H9 (cell line): ENCODE data around the gene ADAP2. TPM values are rescaled to one million over a fixed set of nuclear protein-coding genes. Genes with fewer than 3 reads are reported as not detected.

Experiments used
- DNase-seq: peaks from one replicate; pipeline ENCODE4 v3.0.0-alpha.2; 2017
- H2AFZ ChIP-seq: one replicate; pipeline ENCODE4 v1.6.1; 2013; ENCODE audit warnings: mild to moderate bottlenecking, low read length, control low read depth, moderate library complexity
- H2AK5ac ChIP-seq: 2 replicates; pipeline ENCODE4 v1.6.1; 2013; ENCODE audit warnings: low read length, control low read depth, mixed read lengths; ENCODE audit not compliant: insufficient read length
- H2BK120ac ChIP-seq: one replicate; pipeline ENCODE4 v1.6.1; 2013; ENCODE audit warnings: low read depth, mild to moderate bottlenecking, low read length, control low read depth, inconsistent platforms; ENCODE audit not compliant: poor library complexity, severe bottlenecking
- H2BK12ac ChIP-seq: 2 replicates; pipeline ENCODE4 v1.6.1; 2013; ENCODE audit warnings: low read length, control low read depth, mixed read lengths, low read depth; ENCODE audit not compliant: insufficient read length
- H2BK15ac ChIP-seq: 2 replicates; pipeline ENCODE4 v1.6.1; 2013; ENCODE audit warnings: low read depth, low read length, control low read depth
- H2BK20ac ChIP-seq: one replicate; pipeline ENCODE4 v1.6.1; 2013; ENCODE audit warnings: low read depth, mild to moderate bottlenecking, low read length, control low read depth, inconsistent platforms; ENCODE audit not compliant: poor library complexity, severe bottlenecking
- H2BK5ac ChIP-seq: 2 replicates; pipeline ENCODE4 v1.6.1; 2013; ENCODE audit warnings: low read length, control low read depth, mixed read lengths; ENCODE audit not compliant: insufficient read length
- H3K14ac ChIP-seq: 2 replicates; pipeline ENCODE4 v1.6.1; 2013; ENCODE audit warnings: low read length, control low read depth; ENCODE audit not compliant: insufficient read depth
- H3K18ac ChIP-seq: 2 replicates; pipeline ENCODE4 v1.6.1; 2013; ENCODE audit warnings: low read depth, mild to moderate bottlenecking, mixed read lengths, low read length, control low read depth; ENCODE audit not compliant: insufficient read length
- H3K23ac ChIP-seq: 2 replicates; pipeline ENCODE4 v1.6.1; 2013; ENCODE audit warnings: low read length, control low read depth, mixed read lengths, low read depth; ENCODE audit not compliant: insufficient read length
- H3K23me2 ChIP-seq: 2 replicates; pipeline ENCODE4 v1.6.1; 2013; ENCODE audit warnings: low read depth, mild to moderate bottlenecking, mixed read lengths, low read length, control low read depth; ENCODE audit not compliant: insufficient read length, poor library complexity, severe bottlenecking
- H3K27ac ChIP-seq: 2 replicates; pipeline ENCODE4 v1.5.1; 2013; ENCODE audit warnings: low read length, control low read depth, mixed read lengths, low read depth; ENCODE audit not compliant: insufficient read length
- H3K27me3 ChIP-seq: 2 replicates; pipeline ENCODE4 v1.6.1; 2013; ENCODE audit warnings: low read length, control low read depth, inconsistent platforms; ENCODE audit not compliant: insufficient read depth
- H3K4ac ChIP-seq: 2 replicates; pipeline ENCODE4 v1.6.1; 2013; ENCODE audit warnings: low read depth, mild to moderate bottlenecking, control low read depth, inconsistent platforms, low read length, moderate library complexity
- H3K4me1 ChIP-seq: 2 replicates; pipeline ENCODE4 v1.6.1; 2013; ENCODE audit warnings: low read length, control low read depth, inconsistent platforms; ENCODE audit not compliant: insufficient read depth
- H3K4me2 ChIP-seq: 2 replicates; pipeline ENCODE4 v1.6.1; 2013; ENCODE audit warnings: low read length, control low read depth, mixed read lengths; ENCODE audit not compliant: insufficient read length, insufficient read depth
- H3K56ac ChIP-seq: 2 replicates; pipeline ENCODE4 v1.6.1; 2013; ENCODE audit warnings: low read depth, mild to moderate bottlenecking, mixed read lengths, low read length, control low read depth; ENCODE audit not compliant: insufficient read length
- H3K79me1 ChIP-seq: 2 replicates; pipeline ENCODE4 v1.6.1; 2013; ENCODE audit warnings: low read depth, mild to moderate bottlenecking, moderate library complexity, low read length, control low read depth, inconsistent platforms; ENCODE audit not compliant: insufficient read depth, poor library complexity, severe bottlenecking
- H3K79me2 ChIP-seq: 2 replicates; pipeline ENCODE4 v1.6.1; 2013; ENCODE audit warnings: low read length, control low read depth, inconsistent platforms; ENCODE audit not compliant: insufficient read depth
- H3K9ac ChIP-seq: 2 replicates; pipeline ENCODE4 v1.6.1; 2013; ENCODE audit warnings: low read length, control low read depth, mixed read lengths; ENCODE audit not compliant: insufficient read length; ENCODE audit errors: extremely low read depth
- H3K9me3 ChIP-seq: one replicate; pipeline ENCODE4 v1.6.1; 2013; ENCODE audit warnings: low read depth, low read length, inconsistent platforms; ENCODE audit not compliant: control insufficient read depth
- H3T11ph ChIP-seq: one replicate; pipeline ENCODE4 v1.6.1; 2013; ENCODE audit warnings: mild to moderate bottlenecking, low read length, control low read depth, inconsistent platforms
- H4K20me1 ChIP-seq: one replicate; pipeline ENCODE4 v1.6.1; 2013; ENCODE audit not compliant: control insufficient read depth, insufficient read length, insufficient read depth
- H4K5ac ChIP-seq: 2 replicates; pipeline ENCODE4 v1.6.1; 2013; ENCODE audit warnings: low read depth, mild to moderate bottlenecking, mixed read lengths, low read length, control low read depth; ENCODE audit not compliant: insufficient read length
- H4K8ac ChIP-seq: replicated peaks from 2 replicates; pipeline ENCODE4 v1.6.1; 2013; ENCODE audit warnings: low read length, control low read depth, mixed read lengths, low read depth; ENCODE audit not compliant: insufficient read length
- H4K91ac ChIP-seq: 2 replicates; pipeline ENCODE4 v1.6.1; 2013; ENCODE audit warnings: low read depth, mild to moderate bottlenecking, moderate library complexity, mixed read lengths, low read length, control low read depth; ENCODE audit not compliant: insufficient read length
- H3K27ac Mint-ChIP-seq, 3 experiments: 2 replicates in 2 of 3; 3 replicates in 1 of 3; pipeline ENCODE4 v1.8.0; 2020 to 2021; ENCODE audit warnings: mixed read lengths in 3 of 3, mild to moderate bottlenecking in 1 of 3, moderate library complexity in 1 of 3
- H3K27me3 Mint-ChIP-seq: 2 replicates; pipeline ENCODE4 v1.8.0; 2021; ENCODE audit warnings: low read depth, mild to moderate bottlenecking, moderate library complexity, mixed read lengths
- H3K36me3 Mint-ChIP-seq, 3 experiments: 2 replicates in 2 of 3; 3 replicates in 1 of 3; pipeline ENCODE4 v1.8.0; 2020 to 2021; ENCODE audit warnings: low read depth in 3 of 3, mixed read lengths in 3 of 3; ENCODE audit not compliant: insufficient read depth in 1 of 3
- H3K4me1 Mint-ChIP-seq, 2 experiments: 2 replicates each; pipeline ENCODE4 v1.8.0; 2020; ENCODE audit warnings: mixed read lengths in 2 of 2
- H3K4me3 Mint-ChIP-seq, 2 experiments: 2 replicates in 1 of 2; 3 replicates in 1 of 2; pipeline ENCODE4 v1.8.0; 2020 to 2021; ENCODE audit warnings: mild to moderate bottlenecking in 2 of 2, mixed read lengths in 2 of 2, moderate library complexity in 1 of 2
- H3K9me3 Mint-ChIP-seq, 2 experiments: 2 replicates in 1 of 2; 3 replicates in 1 of 2; pipeline ENCODE4 v1.8.0; 2020; ENCODE audit warnings: mild to moderate bottlenecking in 2 of 2, mixed read lengths in 2 of 2, moderate library complexity in 1 of 2
- whole genome bisulfite sequencing: extraction: QIAGEN DNeasy Blood & Tissue Kit; methylation state at CpG from one replicate; pipeline ENCODE4 v1.1.7; 2013; ENCODE audit warnings: missing lambda C conversion rate, low lambda C conversion rate, mixed read lengths; ENCODE audit not compliant: insufficient read length; ENCODE audit errors: extremely low coverage; 5-methylcytosine and 5-hydroxymethylcytosine counted together
- total RNA-seq: library from RNA; stranded (reverse); gene quantifications from 2 replicates; pipeline ENCODE4 v1.2.1, GENCODE V29; 2021
- TF ChIP-seq, protein P1 (sequence below): fragments of 200-600 bp; sonication (generic); conservative IDR thresholded peaks from 3 replicates; pipeline ENCODE4 v1.8.0; 2021; ENCODE audit warnings: antibody characterized with exemption, mild to moderate bottlenecking

The ADAP2 gene
- total RNA-seq, 1 experiment from 2014 or later = 1.2 TPM

DNA sequence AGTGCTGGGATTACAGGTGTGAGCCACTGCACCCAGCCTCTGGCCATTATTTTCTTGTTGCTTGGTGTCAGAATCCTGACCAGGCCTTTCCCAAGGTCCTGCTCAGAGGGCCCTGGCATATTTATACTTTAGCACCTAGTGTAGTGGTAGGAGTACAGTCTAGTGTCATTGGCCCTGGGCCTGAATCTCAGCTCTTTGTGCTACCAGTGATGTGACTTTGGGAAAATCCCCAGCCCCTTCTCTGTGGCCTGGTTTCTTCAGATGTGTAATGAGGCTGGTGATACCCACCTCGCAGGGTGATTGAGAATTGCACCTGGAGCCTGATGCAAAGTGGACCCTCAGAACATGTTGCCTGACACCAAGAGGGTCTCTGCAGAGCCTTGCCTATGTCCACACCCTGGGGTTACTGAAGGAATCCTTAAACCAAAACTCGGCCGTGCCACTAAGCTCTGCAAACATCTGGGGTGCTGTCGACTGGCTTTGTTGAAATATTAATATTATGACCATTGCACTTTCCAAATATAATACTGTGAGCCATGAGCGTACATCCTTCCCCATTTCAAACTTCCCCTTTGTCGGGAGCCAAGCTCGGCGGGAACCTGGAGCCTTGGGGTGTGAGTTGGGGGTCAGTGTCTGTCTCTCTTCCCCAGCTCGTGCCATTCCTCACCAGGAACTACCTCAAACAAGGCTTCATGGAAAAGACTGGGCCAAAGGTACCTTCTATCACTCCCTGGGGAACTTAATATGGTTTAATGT lies 31.1 kb downstream of the ADAP2 start:
- DNase-seq = no peak
- no peak overlapping the region for H2BK120ac ChIP-seq
- no peak overlapping the region for H2BK5ac ChIP-seq
- no peaks in the 10 kb centered on the region for H3K23me2 ChIP-seq
- no peak overlapping the region for H2BK20ac ChIP-seq
- H2BK15ac ChIP-seq = no peak overlapping the region
- H3K27ac ChIP-seq = no peak overlapping the region
- no peak overlapping the region for H3K4ac ChIP-seq
- no peak overlapping the region for H3K18ac ChIP-seq
- H3K56ac ChIP-seq = no peak overlapping the region
- no peaks in the 10 kb centered on the region for H3K79me1 ChIP-seq
- no CpG with 5 or more reads among the region's 9 CpGs for WGBS
- Mint-ChIP-seq H3K27me3 (no peaks in the 10 kb centered on the region; the same call in 1 of the 2 replicates), H3K9me3 (no peaks in the 10 kb centered on the region), H3K4me1 (peaks cover 8 to 10% of the 10 kb centered on the region in 2 experiments), H3K36me3 (no peaks in the 10 kb centered on the region), H3K4me3 (no peak overlapping the region), H3K27ac (no peak overlapping the region)
- H4K8ac ChIP-seq = no peak overlapping the region
- H3K4me1 ChIP-seq = no peaks in the 10 kb centered on the region
- no peak overlapping the region for H2AK5ac ChIP-seq
- H3K23ac ChIP-seq = no peak overlapping the region
- no peak overlapping the region for H4K5ac ChIP-seq
- no peaks in the 10 kb centered on the region for H3K27me3 ChIP-seq
- no peak overlapping the region for H4K91ac ChIP-seq
- no peaks in the 10 kb centered on the region for H3K9me3 ChIP-seq
- no peaks in the 10 kb centered on the region for H4K20me1 ChIP-seq
- TF ChIP-seq, protein P1, sequence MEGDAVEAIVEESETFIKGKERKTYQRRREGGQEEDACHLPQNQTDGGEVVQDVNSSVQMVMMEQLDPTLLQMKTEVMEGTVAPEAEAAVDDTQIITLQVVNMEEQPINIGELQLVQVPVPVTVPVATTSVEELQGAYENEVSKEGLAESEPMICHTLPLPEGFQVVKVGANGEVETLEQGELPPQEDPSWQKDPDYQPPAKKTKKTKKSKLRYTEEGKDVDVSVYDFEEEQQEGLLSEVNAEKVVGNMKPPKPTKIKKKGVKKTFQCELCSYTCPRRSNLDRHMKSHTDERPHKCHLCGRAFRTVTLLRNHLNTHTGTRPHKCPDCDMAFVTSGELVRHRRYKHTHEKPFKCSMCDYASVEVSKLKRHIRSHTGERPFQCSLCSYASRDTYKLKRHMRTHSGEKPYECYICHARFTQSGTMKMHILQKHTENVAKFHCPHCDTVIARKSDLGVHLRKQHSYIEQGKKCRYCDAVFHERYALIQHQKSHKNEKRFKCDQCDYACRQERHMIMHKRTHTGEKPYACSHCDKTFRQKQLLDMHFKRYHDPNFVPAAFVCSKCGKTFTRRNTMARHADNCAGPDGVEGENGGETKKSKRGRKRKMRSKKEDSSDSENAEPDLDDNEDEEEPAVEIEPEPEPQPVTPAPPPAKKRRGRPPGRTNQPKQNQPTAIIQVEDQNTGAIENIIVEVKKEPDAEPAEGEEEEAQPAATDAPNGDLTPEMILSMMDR = no peak
- H3K79me2 ChIP-seq = no peaks in the 10 kb centered on the region
- H3K14ac ChIP-seq = no peak overlapping the region
- no peak overlapping the region for H3K4me2 ChIP-seq
- no peak overlapping the region for H2AFZ ChIP-seq
- H2BK12ac ChIP-seq = no peak overlapping the region
- H3K9ac ChIP-seq = no peak overlapping the region
- H3T11ph ChIP-seq = no peak overlapping the region
